ENCODE measurements around the gene CTAG2.

DNA sequence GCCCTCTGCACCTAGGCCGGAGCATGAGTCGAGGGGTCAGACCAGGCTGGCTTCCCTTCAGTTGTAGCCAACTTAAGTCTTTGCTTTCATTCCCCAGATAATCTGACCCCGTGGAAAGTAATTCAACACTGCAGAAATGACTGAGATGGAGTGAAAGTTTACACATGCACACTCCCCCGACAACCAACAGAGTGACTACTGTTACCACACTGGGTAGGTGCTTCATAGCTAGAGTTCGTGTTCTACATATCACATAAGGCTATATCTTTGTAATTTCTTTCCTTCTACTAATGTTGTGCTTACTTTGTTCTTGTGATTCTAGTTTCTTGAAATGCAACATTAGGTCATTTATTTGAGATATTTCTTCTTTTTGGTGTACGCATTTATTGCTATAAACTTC, 7.2 kb upstream of the CTAG2 start:
- TF ChIP-seq ARNT (IDR thresholded peaks at IDR 0.05) (no peak), LEF1 (IDR thresholded peaks at IDR 0.05; ENCODE audit: borderline replicate concordance) (no peak), SP1 (IDR thresholded peaks at IDR 0.05) (no peak), FOXA1 (IDR thresholded peaks at IDR 0.05) (no peak), SUZ12 (IDR thresholded peaks at IDR 0.05) (no peak), NFRKB (IDR thresholded peaks at IDR 0.05) (no peak), L3MBTL2 (conservative IDR thresholded peaks at IDR 0.05) (no peak), HDGF (IDR thresholded peaks at IDR 0.05; ENCODE audit: borderline replicate concordance) (no peak), ELF4 (IDR thresholded peaks at IDR 0.05) (no peak), FOXM1 (IDR thresholded peaks at IDR 0.05; ENCODE audit: borderline replicate concordance) (no peak), TARDBP (IDR thresholded peaks at IDR 0.05) (no peak)
